HG03045 (cell line): ENCODE results near the gene VPS51.

Experiments
- ATAC-seq: cut with Tn5 transposase; IDR thresholded peaks from one replicate; pipeline ENCODE4 v1.9.1; 2021; ENCODE audit warnings: mild to moderate bottlenecking, moderate library complexity; ENCODE audit not compliant: unreplicated experiment

VPS51 gene

DNA sequence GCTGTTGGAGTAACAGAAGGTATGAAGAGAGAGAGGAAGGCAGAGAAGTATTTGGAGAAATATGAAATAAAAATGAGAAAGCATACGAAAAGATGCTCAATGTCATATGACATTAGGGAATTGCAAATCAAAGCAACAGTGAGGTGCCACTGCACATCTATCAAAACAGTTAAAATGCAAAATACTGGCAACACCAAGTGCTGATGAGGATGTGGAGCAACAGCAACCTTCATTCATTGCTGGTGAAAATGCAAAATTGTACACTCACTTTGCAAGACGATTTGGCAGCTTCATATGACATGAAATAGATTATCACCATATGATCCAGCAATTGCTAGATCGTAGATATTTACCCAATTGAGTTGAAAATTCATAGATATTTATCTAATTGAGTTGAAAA lies 64.6 kb downstream of the VPS51 start:
- ATAC-seq = no peak
